ENCODE results near the gene NME3. TPM values are rescaled to one million over a fixed set of nuclear protein-coding genes. Genes with fewer than 3 reads are reported as not detected.

The NME3 gene
- total RNA-seq, 1 donor from 2014 or later, result 50.1 TPM

DNA sequence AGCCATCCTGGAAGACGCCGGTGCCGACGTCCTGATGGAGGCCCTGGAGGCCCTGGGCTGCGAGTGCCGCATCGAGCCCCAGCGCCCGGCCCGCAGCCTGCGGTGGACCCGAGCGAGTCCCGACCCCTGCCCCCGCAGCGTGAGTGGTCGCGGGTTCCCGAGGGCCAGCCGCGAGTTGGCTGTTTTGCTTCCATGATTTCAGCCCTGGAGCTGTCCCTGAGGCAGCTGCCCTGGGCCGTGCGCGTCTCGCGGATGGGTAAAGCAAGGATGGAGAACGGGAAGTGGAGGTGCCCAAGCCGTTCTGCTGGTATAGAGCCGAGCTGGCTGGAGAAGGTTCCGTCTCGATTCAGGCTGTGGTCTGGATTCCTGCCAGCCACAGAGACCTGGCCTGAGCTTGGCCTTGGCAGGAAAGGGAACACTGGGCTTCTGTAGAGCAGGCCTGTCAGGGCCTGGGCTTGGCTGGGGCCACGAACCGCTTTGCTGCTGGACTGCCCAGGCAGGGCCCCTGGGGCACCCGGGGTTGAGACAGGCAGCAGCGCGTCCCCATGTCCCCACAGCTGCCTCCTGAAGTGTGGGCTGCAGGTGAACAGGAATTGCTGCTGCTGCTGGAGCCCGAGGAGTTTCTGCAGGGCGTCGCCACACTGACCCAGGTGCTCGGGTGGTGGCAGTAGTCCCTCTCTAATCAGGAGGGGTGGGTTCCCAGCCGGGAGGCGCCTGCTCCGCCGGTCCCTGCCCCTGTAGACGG, 2.5 kb upstream of the NME3 start:
- ATAC-seq (no peak), DNase-seq (ENCODE audit: low spot score) (no peak)
- intact Hi-C loops (cut with DNase I), result no loop called here

- intact Hi-C loops (cut with DNase I), result no loop called here
- peak; percentile 52 for ATAC-seq
- peak; percentile 90 for DNase-seq (ENCODE audit: low spot score)
Measured at GRCh38 chr16:1772908-1773702, 1.8 kb upstream of the NME3 start, which contains the start of gene MRPS34. TSS of gene MRPS34 (minus strand) at chr16:1773134. CDS start at chr16:1773119, 15 bp downstream.

- ATAC-seq (no peak), DNase-seq (ENCODE audit: low spot score) (no peak)
- intact Hi-C loops (cut with DNase I), result no loop called here
Measured at GRCh38 chr16:1772362-1772907, 1.1 kb upstream of the NME3 start, which contains the start of gene EME2. TSS of gene EME2 (plus strand) at chr16:1772810. CDS start at chr16:1773228, 418 bp downstream.

DNA sequence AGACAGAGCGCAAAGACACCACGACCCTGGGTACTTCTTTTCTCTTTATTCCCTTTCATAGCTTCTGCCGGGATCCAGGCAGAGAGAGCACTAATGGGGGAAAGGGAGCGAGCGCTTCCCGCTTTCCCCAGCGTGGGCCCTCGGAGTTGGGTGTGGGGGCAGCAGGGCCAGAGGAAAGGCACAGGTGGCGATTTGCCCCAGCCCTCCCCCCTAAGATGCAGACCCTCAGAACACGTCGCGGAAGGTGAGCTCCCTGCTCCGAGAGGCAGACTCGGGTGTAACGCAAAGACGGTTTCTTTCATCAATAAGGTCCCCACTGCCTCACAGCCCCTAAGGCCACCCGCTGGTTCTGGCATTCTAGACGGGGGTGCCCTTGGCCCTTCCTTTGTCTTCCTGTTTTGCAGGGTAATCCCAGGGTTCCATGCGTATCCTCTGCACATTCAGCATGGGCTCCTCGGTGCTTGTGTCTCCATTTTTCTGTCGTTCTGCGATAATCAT, 570 bp upstream of the NME3 start:
- ATAC-seq, result no peak
- DNase-seq (ENCODE audit: low spot score), result no peak
- intact Hi-C loops (cut with DNase I), result no loop called here

- ATAC-seq (peak; percentile 55), DNase-seq (ENCODE audit: low spot score) (peak; percentile 83)
- intact Hi-C loops (cut with DNase I), result no loop called here
Measured at GRCh38 chr16:1770328-1771187, 785 bp downstream of the NME3 start.

DNA sequence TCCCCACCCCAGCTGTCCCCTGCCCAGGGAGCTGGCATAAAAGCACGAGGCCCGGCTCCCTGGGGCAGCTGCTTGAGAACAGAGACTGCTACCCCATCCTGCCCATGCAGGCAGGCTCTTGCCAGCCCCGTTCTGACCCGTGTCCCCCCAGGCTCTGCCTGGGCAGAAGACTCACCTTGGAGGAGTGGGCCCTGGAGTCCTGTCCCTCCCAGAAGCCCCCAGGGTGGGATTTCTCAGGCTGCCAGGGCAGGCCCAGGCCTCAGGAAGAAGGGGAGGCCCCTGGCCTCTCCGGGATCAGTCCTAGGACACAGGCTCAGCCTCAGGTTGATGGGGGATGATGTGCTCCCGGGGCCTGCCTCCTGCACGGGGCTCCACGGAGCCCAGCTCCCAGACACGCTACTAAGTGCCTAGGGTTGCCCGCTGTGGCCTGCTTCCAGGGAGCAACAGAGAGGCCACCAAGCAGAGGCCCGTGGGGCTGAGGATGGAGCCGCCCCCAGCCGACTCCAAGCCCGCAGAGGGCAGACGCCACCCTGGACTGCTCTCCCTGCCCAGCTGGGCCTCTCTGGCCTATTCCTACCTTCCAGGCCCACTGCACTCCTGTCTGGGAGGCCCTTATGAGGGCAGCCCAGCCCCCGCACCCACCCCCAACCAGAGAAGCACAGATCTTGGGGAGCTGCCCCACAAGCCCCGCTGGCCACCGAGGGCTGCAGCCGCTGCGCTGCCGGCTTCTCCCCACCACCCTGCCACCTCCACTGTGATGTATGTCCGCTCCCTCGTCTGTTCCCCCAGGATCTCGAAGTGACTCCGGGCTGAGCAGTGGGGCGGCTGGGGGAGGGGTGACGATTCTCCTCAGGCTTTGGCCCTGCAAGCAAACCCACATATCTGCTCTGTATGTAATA, 1.7 kb downstream of the NME3 start:
- DNase-seq (ENCODE audit: low spot score), result no peak
- peak; percentile 1 for ATAC-seq
- intact Hi-C loops (cut with DNase I), result loop anchor here (5.0 kb wide), 1 partner anchor 967 kb away; the partner anchor contains the start of gene GNG13

GRCh38 chr16:1768767-1769401, 2.5 kb downstream of the NME3 start:
- DNase-seq (ENCODE audit: low spot score) (no peak), ATAC-seq (no peak)
- intact Hi-C loops (cut with DNase I), result loop anchor here (5.0 kb wide), 1 partner anchor 967 kb away; the partner anchor contains the start of gene GNG13

DNA sequence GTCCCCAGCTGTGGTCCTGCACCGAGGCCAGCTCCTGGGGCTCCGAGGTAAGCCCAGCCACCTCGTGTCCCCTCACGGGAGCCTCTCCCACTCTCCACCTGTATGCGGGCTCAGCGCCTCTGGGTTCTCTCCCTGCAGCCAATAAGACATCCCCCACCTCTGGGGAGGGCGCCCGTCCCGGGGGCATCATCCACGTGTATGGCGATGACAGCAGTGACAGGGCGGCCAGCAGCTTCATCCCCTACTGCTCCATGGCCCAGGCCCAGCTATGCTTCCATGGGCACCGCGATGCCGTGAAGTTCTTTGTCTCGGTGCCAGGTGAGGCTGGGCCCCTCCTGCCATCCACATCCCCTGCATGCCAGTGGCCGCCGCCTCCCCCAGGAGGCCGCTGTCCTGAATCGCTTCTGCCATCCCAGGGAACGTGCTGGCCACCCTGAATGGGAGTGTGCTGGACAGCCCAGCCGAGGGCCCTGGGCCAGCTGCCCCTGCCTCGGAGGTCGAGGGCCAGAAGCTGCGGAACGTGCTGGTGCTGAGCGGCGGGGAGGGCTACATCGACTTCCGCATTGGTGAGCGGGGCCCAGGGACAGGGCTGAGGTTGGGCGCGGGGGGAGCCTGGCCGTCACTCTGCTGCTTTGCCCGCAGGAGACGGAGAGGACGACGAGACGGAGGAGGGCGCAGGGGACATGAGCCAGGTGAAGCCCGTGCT, 3.1 kb downstream of the NME3 start:
- no peak for DNase-seq (ENCODE audit: low spot score)
- intact Hi-C loops (cut with DNase I), result loop anchor here (5.0 kb wide), 1 partner anchor 966 kb away; the partner anchor contains the start of gene GNG13
- no peak for ATAC-seq

GRCh38 chr16:1767116-1767994, 4.0 kb downstream of the NME3 start:
- intact Hi-C loops (cut with DNase I), result loop anchor here (5.0 kb wide), 1 partner anchor 965 kb away; the partner anchor contains the start of gene GNG13
- no peak for ATAC-seq
- DNase-seq (ENCODE audit: low spot score), result no peak

DNA sequence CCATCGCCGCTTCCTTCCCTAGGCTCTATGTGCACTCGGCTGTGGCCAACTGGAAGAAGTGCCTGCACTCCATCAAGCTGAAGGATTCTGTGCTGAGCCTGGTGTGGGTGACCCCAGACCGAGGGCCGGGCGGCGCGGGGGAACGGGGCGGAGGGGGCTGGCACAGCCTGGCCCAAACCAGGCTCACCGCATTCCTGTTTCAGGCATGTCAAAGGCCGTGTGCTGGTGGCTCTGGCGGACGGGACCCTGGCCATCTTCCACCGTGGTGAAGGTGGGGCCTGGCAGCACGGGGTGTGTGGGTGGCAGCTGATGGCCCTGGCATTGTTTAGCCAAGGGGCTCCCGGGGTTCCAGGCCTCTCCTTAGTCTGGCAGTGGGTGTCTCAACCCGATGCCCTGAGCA, 4.6 kb downstream of the NME3 start:
- intact Hi-C loops (cut with DNase I), result loop anchor here (5.0 kb wide), 1 partner anchor 964 kb away; the partner anchor contains the start of gene GNG13
- ATAC-seq (no peak), DNase-seq (ENCODE audit: low spot score) (no peak)

DNA sequence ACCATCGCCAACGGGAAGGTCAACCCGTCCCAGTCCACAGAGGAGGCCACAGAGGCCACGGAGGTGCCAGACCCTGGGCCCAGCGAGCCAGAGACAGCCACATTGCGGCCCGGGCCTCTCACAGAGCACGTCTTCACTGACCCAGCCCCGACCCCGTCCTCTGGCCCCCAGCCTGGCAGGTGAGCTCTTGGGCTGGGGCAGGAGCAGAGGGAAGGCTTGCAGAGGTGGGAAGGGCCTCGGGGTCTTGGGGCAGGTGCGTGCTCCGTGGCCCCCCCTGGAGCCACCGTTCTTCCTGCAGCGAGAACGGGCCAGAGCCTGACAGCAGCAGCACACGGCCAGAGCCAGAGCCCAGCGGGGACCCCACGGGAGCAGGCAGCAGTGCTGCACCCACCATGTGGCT, 5.1 kb downstream of the NME3 start:
- DNase-seq (ENCODE audit: low spot score) (no peak), ATAC-seq (no peak)

GRCh38 chr16:1765826-1766225, 5.5 kb downstream of the NME3 start:
- ATAC-seq, result no peak
- no peak for DNase-seq (ENCODE audit: low spot score)
- intact Hi-C loops (cut with DNase I), result loop anchor here (5.0 kb wide), 1 partner anchor 964 kb away; the partner anchor contains the start of gene GNG13

More for the DNA sequence above, 5.1 kb downstream of the NME3 start:
- intact Hi-C loops (cut with DNase I), result loop anchor here (5.0 kb wide), 1 partner anchor 964 kb away; the partner anchor contains the start of gene GNG13

DNA sequence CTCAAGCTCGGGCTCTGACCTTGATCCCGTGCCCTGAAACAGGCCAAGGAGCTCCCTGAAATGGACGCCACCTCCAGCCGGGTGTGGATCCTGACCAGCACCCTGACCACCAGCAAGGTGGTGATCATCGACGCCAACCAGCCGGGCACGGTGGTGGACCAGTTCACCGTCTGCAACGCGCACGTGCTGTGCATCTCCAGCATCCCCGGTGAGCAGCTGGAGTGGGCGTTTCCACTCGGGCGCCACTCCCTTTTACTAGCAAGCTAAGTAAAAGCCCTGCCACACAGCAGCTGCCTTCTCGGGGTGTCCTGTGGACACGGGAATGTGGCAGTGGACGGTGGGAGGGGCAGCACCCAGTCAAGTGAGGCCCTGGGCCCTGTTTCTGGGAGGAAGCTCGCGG, 6.4 kb downstream of the NME3 start:
- intact Hi-C loops (cut with DNase I), result loop anchor here (5.0 kb wide), 1 partner anchor 963 kb away; the partner anchor contains the start of gene GNG13
- ATAC-seq (no peak), DNase-seq (ENCODE audit: low spot score) (no peak)

- intact Hi-C loops (cut with DNase I), result no loop called here
- DNase-seq (ENCODE audit: low spot score) (no peak), ATAC-seq (peak; percentile 6)
Measured at GRCh38 chr16:1763521-1764511, 7.5 kb downstream of the NME3 start.

Measured in sciatic nerve (tissue), 2 donors.